Measurements from ENCODE around the gene NR6A1.

NR6A1 gene

DNA sequence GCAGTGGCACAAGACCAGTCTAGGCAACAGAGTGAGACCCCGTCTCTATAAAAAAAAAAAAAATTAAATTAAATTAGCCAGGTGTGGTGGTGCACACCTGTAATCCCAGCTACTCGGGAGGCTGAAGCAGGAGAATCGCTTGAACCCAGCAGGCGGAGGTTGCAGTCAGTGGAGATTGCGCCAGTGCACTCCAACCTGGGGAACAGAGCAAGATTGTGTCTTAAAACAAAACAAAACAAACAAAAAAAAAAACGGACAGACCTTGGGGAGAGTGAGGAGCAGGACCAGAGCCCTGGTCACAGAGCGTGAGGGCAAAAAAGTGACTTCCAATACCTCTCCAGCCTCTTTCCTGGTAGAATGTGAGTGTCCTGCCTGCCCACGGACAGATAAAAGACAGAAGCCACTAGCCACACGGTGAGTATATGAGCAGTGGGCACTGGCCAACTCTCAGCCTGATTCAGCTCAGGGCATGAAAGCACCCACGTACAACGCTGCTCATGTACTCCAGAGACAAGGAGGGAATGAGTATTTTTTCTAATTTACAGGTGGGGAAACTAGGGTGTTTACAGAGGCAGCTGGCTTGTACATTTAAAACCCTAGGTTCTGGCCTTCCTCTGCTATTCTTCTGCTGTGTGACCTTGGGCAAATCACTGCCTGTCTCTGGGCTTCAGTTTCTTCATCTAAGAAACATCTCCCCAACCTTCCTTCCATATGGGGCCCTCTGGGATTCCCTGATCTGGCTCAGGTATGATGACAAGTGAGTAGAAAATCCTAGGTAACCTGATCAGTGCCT lies 7.7 kb upstream of the NR6A1 start:
- no peak overlapping the region for H3K9ac ChIP-seq (ENCODE audit: low read length)
- H3K27ac ChIP-seq (ENCODE audit: low read depth, low read length) = no peak overlapping the region
- no peaks in the 10 kb centered on the region for H3K9me3 ChIP-seq (ENCODE audit: insufficient read depth, low read length)
- H3K27me3 ChIP-seq (ENCODE audit: low read length) = no peaks in the 10 kb centered on the region
- no peaks in the 10 kb centered on the region for H3K9me2 ChIP-seq (replicated peaks; ENCODE audit: insufficient read depth, low read length)
- H4K20me1 ChIP-seq (ENCODE audit: low read depth, low read length) = no peaks in the 10 kb centered on the region
- no peak overlapping the region for H3K4me2 ChIP-seq (ENCODE audit: low read depth, low read length, poor library complexity, severe bottlenecking)
- H3K4me3 ChIP-seq (ENCODE audit: insufficient read depth, low read length, poor library complexity, severe bottlenecking) = no peak overlapping the region
- no peak overlapping the region for H2AFZ ChIP-seq (ENCODE audit: low read depth, low read length, severe bottlenecking)
- no peaks in the 10 kb centered on the region for H3K79me2 ChIP-seq (ENCODE audit: insufficient read depth, low read length)
- no peaks in the 10 kb centered on the region for H3K36me3 ChIP-seq (ENCODE audit: low read length)
- TF ChIP-seq EZH2phosphoT487 (conservative IDR thresholded peaks at IDR 0.05; ENCODE audit: low read length) = no peak
- TF ChIP-seq, protein P1, sequence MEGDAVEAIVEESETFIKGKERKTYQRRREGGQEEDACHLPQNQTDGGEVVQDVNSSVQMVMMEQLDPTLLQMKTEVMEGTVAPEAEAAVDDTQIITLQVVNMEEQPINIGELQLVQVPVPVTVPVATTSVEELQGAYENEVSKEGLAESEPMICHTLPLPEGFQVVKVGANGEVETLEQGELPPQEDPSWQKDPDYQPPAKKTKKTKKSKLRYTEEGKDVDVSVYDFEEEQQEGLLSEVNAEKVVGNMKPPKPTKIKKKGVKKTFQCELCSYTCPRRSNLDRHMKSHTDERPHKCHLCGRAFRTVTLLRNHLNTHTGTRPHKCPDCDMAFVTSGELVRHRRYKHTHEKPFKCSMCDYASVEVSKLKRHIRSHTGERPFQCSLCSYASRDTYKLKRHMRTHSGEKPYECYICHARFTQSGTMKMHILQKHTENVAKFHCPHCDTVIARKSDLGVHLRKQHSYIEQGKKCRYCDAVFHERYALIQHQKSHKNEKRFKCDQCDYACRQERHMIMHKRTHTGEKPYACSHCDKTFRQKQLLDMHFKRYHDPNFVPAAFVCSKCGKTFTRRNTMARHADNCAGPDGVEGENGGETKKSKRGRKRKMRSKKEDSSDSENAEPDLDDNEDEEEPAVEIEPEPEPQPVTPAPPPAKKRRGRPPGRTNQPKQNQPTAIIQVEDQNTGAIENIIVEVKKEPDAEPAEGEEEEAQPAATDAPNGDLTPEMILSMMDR (IDR thresholded peaks at IDR 0.05; ENCODE audit: insufficient read depth, low read length, poor library complexity, severe bottlenecking) = no peak
- no peaks in the 10 kb centered on the region for H3F3A ChIP-seq (ENCODE audit: insufficient read depth)

DNA sequence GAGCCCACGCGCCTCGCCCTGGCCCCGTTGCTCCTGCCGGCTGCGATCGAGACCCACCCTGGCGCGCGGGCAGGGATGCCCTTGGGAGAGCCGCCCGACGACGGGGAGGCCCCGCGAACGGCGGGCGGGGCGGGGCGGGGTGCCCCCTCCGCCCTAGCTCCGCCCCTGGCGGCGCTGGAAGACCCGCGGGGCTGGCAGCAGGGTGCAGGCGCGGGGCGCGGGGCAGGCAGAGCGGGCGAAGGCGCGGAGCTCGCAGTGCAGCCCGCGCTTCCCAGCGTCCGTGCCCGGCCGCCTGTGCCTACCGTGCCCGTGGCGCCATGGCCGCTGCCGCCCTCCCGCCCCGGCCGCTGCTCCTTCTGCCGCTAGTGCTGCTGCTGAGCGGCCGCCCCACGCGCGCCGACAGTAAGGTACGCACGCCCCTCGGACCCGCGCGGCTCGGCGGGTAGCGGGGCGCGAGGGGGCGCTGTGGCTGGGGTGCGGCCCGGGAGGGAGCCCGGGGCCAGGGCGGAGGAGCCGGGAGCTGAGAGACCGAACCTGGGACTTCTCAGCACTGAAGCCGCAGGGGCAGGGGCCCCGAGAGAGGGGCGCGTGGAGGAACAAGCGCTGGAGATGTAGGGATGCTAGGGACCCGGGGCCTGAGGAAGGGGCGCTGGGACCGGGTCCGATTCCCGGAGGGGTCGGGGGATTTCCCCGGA lies 6.0 kb upstream of the NR6A1 start, which contains the start of gene OLFML2A:
Gene OLFML2A (plus strand): TSS at position 180 of the 695 bp plus-strand sequence. CDS start 138 bp downstream, at position 318.
- no peak within 1 kb of the TSS for H3K27ac ChIP-seq (ENCODE audit: low read depth, low read length)

DNA sequence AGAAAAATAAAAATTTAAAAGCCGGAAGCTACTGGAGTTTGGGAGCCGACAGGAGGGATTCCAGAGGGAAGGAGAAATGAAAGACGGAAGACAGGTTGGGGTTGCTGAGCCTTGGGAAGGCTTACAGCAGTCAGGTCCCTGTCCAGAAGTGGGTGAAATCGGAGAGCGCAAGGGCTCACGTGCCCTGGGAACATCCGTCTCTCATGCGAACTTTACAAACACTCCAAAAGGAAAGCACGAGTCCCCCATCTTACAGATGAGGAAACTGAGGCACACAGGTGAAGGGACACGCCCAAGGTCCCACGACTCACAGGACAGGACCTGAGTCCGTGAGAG lies 5.5 kb upstream of the NR6A1 start:
- Histone ChIP-seq H3K36me3 (ENCODE audit: low read length) (no peaks in the 10 kb centered on the region), H3K4me3 (ENCODE audit: insufficient read depth, low read length, poor library complexity, severe bottlenecking) (peak overlapping the region; percentile 50), H3K9ac (ENCODE audit: low read length) (peak overlapping the region; percentile 48), H2AFZ (ENCODE audit: low read depth, low read length, severe bottlenecking) (no peak overlapping the region), H3K9me3 (ENCODE audit: insufficient read depth, low read length) (no peaks in the 10 kb centered on the region), H4K20me1 (ENCODE audit: low read depth, low read length) (no peaks in the 10 kb centered on the region), H3K27me3 (ENCODE audit: low read length) (no peaks in the 10 kb centered on the region), H3K9me2 (replicated peaks; ENCODE audit: insufficient read depth, low read length) (no peaks in the 10 kb centered on the region), H3K4me2 (ENCODE audit: low read depth, low read length, poor library complexity, severe bottlenecking) (peak overlapping the region; percentile 70), H3K27ac (ENCODE audit: low read depth, low read length) (no peak overlapping the region), H3F3A (ENCODE audit: insufficient read depth) (no peaks in the 10 kb centered on the region), H3K79me2 (ENCODE audit: insufficient read depth, low read length) (no peaks in the 10 kb centered on the region)
- TF ChIP-seq, protein P1 (IDR thresholded peaks at IDR 0.05; ENCODE audit: insufficient read depth, low read length, poor library complexity, severe bottlenecking) = no peak
- no peak for TF ChIP-seq EZH2phosphoT487 (conservative IDR thresholded peaks at IDR 0.05; ENCODE audit: low read length)

More for the DNA sequence above, 6.0 kb upstream of the NR6A1 start, which contains the start of gene OLFML2A:
- H3K27me3 ChIP-seq (ENCODE audit: low read length) = no peaks in the 10 kb centered on the region
- no peaks in the 10 kb centered on the region for H4K20me1 ChIP-seq (ENCODE audit: low read depth, low read length)
- no peaks in the 10 kb centered on the region for H3K36me3 ChIP-seq (ENCODE audit: low read length)
- peak within 1 kb of the TSS; percentile 50 for H3K4me3 ChIP-seq (ENCODE audit: insufficient read depth, low read length, poor library complexity, severe bottlenecking)
- no peaks in the 10 kb centered on the region for H3K9me2 ChIP-seq (replicated peaks; ENCODE audit: insufficient read depth, low read length)
- no peaks in the 10 kb centered on the region for H3F3A ChIP-seq (ENCODE audit: insufficient read depth)
- H3K79me2 ChIP-seq (ENCODE audit: insufficient read depth, low read length) = no peaks in the 10 kb centered on the region
- peak within 1 kb of the TSS; percentile 14 for H2AFZ ChIP-seq (ENCODE audit: low read depth, low read length, severe bottlenecking)
- peak within 1 kb of the TSS; percentile 70 for H3K4me2 ChIP-seq (ENCODE audit: low read depth, low read length, poor library complexity, severe bottlenecking)
- no peak for TF ChIP-seq EZH2phosphoT487 (conservative IDR thresholded peaks at IDR 0.05; ENCODE audit: low read length)
- TF ChIP-seq, protein P1 (IDR thresholded peaks at IDR 0.05; ENCODE audit: insufficient read depth, low read length, poor library complexity, severe bottlenecking) = peak; percentile 57
- no peaks in the 10 kb centered on the region for H3K9me3 ChIP-seq (ENCODE audit: insufficient read depth, low read length)
- H3K9ac ChIP-seq (ENCODE audit: low read length) = peak within 1 kb of the TSS; percentile 48
